Measurements from ENCODE around the gene C2CD3. TPM values are rescaled to one million over a fixed set of nuclear protein-coding genes. Genes with fewer than 3 reads are reported as not detected.
A peak's percentile ranks its signal among the peaks of the same experiment; 100 is the strongest.

C2CD3 gene
- total and polyA plus RNA-seq, 9 of the 15 experiments (the other 6 are each of a cell fraction or from before 2014, with no cell fraction given): 4.4 to 20.2 (median 15.4) TPM

DNA sequence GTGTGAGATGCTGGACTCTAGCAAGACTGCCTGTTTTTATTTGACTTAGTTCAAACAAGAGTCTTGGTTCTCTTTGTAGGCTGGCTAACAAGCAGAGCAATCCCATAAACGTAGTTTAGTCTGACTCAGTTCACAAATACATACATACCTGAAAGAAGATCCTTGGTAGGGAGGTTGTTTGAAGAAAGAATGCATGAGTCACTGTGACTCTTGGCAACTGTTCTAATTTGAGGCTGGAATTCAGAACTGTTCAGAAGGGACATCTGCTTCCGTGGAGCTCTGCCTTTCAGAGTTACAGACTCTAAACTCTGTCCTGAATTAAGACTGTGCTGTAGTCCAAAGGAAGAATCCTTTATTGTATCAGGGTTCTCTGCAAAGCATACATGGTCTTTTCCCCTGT, 32.2 kb downstream of the C2CD3 start (continued):
- TF ChIP-seq ZBTB11 (CRISPR knock-in tag; IDR thresholded peaks at IDR 0.05): no peak
- peak; percentile 82; the same call in 1 of the 2 replicates for TF ChIP-seq JUN (IDR thresholded peaks at IDR 0.05; ENCODE audit: borderline replicate concordance, low read depth, low read length)
- TF ChIP-seq JUN (CRISPR knock-in tag; IDR thresholded peaks at IDR 0.05; ENCODE audit: borderline replicate concordance): no peak

GRCh38 chr11:74138021-74138420, 32.8 kb downstream of the C2CD3 start:
- FAIRE-seq: no peak
- Histone ChIP-seq H3K9ac (ENCODE audit: insufficient read depth in 1 of 2, low read depth in 2 of 2, low read length in 2 of 2) (peak overlapping the region in 1 of 2 experiments; percentile 37; a peak in 2 of 4 replicates), H3K4me2 (ENCODE audit: insufficient read depth, low read length) (peak overlapping the region; percentile 11; the same call in 1 of the 2 replicates), H2AFZ (ENCODE audit: low read depth, low read length) (0 out of 2 replicates have a peak overlapping the region, but pooled peaks have one; percentile 58), H4K20me1 (replicated peaks; ENCODE audit: control insufficient read depth, insufficient read depth, low read length) (no peaks in the 10 kb centered on the region), H3K9me1 (ENCODE audit: control insufficient read depth, insufficient read depth, low read length) (no peaks in the 10 kb centered on the region), H3K36me3 (ENCODE audit: control insufficient read depth, insufficient read depth, low read length) (peaks cover 35% of the 10 kb centered on the region), H3K4me3 (no peak overlapping the region), H3K4me1 (replicated peaks in 1 of 2; ENCODE audit: control insufficient read depth in 2 of 2, insufficient read depth in 2 of 2, low read length in 2 of 2) (peaks cover 0 to 21% of the 10 kb centered on the region in 2 experiments; a peak in 2 of 5 replicates), H3K9me3 (replicated peaks; ENCODE audit: control insufficient read depth, insufficient read depth, low read depth, low read length) (no peaks in the 10 kb centered on the region), H3K27ac (ENCODE audit: extremely low read depth, low read depth, low read length) (peak overlapping the region; percentile 69), H3K79me2 (ENCODE audit: control insufficient read depth, insufficient read depth, low read length) (no peaks in the 10 kb centered on the region), H3K27me3 (ENCODE audit: control insufficient read depth in 2 of 2, insufficient read depth in 2 of 2, low read length in 2 of 2) (no peaks in the 10 kb centered on the region)
- no TSS peak for BruUV-seq (replicated peaks)
- ATAC-seq: no peak; the same call in 2 of the 3 replicates
- in situ Hi-C loops (cut with MboI) (no loop called here), intact Hi-C loops (cut with micrococcal nuclease) (no loop called here)
- ChIA-PET CTCF (ENCODE audit: low intra/inter-chr PET ratio) (no interaction called here), POLR2A (interaction anchor here (3.6 kb wide), 1 partner anchor 11 kb away, joined by 14 read pairs; no protein-coding TSS in a partner anchor)
- no peak for DNase-seq (ENCODE audit: extremely low read depth in 1 of 4, low spot score in 3 of 4)
- 67% methylated on average over 2 of the region's 2 CpGs for WGBS (ENCODE audit: insufficient coverage, low coverage, missing lambda C conversion rate)
- TF ChIP-seq ARHGAP35 (IDR thresholded peaks at IDR 0.05; ENCODE audit: partially characterized antibody) (no peak), HMG20B (CRISPR knock-in tag; IDR thresholded peaks at IDR 0.05) (no peak), HDAC1 (IDR thresholded peaks at IDR 0.05) (no peak), MCM5 (IDR thresholded peaks at IDR 0.05; ENCODE audit: low read depth) (no peak)
